ENCODE results near the gene LASP1. TPM values are rescaled to one million over a fixed set of nuclear protein-coding genes. Genes with fewer than 3 reads are reported as not detected.
A peak's percentile ranks its signal among the peaks of the same experiment; 100 is the strongest.
"Not testable (repeated sequence)": the region's sequence is repeated elsewhere in the genome, so short reads cannot be mapped to it uniquely, and the experiment has no call there.

Gene LASP1
- total RNA-seq, 2 donors from 2014 or later, result 297 to 330 TPM

DNA sequence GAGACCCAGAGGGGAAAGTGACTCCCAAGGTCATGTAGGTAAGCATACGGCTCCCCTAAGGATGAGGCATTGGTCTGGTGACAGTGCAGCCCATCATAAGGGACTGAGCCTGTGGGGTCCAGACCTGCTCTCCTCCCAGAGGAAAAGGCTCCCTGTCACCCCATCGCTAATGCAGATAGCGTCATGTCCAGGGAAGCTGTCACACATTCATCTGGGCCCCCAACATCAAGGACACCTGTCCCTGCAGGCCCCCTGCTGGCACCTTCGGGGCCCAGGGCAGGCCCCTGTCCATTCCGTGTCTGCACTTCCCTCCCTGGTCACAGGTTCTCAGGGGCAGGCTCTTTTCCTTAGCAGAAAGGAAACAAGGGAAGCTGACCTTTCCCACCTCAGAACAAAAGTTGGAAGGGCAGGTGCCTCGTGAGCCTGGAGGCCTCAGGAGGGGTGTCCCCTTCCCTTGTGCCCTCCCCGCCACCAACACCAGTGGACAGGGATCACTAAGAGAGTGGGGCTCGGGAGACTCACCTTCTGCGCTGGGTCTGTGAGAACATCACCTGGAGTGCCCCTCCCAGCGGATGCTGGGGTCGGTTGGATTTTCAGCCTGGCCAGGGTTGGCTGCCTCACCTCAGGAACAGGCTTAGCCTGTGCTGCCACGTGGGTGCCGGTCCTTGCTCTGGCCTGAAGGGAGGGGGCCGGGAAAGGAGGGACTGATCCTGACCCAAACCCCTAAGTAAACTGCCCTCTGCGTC is 38.2 kb downstream of the LASP1 start:
- Histone ChIP-seq H3K9ac (ENCODE audit: low read depth in 2 of 2, low read length in 2 of 2) (peak overlapping the region in 1 of 2 donors; percentile 28), H3K36me3 (no peaks in the 10 kb centered on the region), H3K27ac (no peak overlapping the region), H3K27me3 (no peaks in the 10 kb centered on the region), H3K9me3 (no peaks in the 10 kb centered on the region), H3K4me1 (no peaks in the 10 kb centered on the region), H3K4me3 (no peak overlapping the region)
- DNase-seq, result no peak
- TF ChIP-seq, protein P1, sequence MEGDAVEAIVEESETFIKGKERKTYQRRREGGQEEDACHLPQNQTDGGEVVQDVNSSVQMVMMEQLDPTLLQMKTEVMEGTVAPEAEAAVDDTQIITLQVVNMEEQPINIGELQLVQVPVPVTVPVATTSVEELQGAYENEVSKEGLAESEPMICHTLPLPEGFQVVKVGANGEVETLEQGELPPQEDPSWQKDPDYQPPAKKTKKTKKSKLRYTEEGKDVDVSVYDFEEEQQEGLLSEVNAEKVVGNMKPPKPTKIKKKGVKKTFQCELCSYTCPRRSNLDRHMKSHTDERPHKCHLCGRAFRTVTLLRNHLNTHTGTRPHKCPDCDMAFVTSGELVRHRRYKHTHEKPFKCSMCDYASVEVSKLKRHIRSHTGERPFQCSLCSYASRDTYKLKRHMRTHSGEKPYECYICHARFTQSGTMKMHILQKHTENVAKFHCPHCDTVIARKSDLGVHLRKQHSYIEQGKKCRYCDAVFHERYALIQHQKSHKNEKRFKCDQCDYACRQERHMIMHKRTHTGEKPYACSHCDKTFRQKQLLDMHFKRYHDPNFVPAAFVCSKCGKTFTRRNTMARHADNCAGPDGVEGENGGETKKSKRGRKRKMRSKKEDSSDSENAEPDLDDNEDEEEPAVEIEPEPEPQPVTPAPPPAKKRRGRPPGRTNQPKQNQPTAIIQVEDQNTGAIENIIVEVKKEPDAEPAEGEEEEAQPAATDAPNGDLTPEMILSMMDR (IDR thresholded peaks at IDR 0.05), result no peak
- intact Hi-C loops (cut with DNase I), result no loop called here

DNA sequence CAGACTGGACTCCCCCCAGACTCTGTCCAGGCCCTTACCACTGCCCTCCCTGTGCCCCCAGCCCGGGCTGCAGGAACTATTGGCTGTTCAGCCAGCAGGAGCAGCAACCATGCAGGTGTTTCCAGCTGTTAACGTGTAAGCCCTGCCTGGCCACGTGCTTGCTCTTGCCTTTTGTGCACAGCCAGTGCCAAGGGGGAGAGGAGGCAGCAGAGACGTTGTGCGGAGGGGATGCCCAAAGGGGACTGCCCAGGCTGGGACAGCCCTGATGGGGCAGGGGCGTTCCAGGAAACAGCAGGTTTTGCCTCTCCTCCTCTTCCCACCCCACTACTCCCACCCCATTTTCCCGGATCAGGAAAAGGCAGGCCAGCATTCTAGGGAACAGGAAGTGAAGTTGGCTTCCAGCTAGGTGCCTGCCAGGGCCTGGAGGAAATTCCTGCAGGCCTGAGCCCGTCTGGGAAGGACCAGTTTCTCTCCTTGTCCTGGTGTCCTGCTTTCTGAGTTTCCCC is 38.9 kb downstream of the LASP1 start:
- TF ChIP-seq, protein P1 (IDR thresholded peaks at IDR 0.05), result no peak
- DNase-seq, result no peak
- Histone ChIP-seq H3K36me3 (no peaks in the 10 kb centered on the region), H3K27ac (no peak overlapping the region), H3K27me3 (no peaks in the 10 kb centered on the region), H3K4me1 (no peaks in the 10 kb centered on the region), H3K9ac (ENCODE audit: low read depth in 2 of 2, low read length in 2 of 2) (peak overlapping the region; percentile 27 to 28), H3K4me3 (no peak overlapping the region), H3K9me3 (no peaks in the 10 kb centered on the region)
- intact Hi-C loops (cut with DNase I), result no loop called here

- no peaks in the 10 kb centered on the region for H3K9me3 ChIP-seq
- TF ChIP-seq, protein P1 (IDR thresholded peaks at IDR 0.05), result no peak
- H3K4me1 ChIP-seq, result peaks cover 3% of the 10 kb centered on the region
- no peak overlapping the region for H3K27ac ChIP-seq
- DNase-seq, result no peak
- no peak overlapping the region for H3K4me3 ChIP-seq
- H3K9ac ChIP-seq (ENCODE audit: low read depth in 2 of 2, low read length in 2 of 2), result no peak overlapping the region
- intact Hi-C loops (cut with DNase I), result no loop called here
- no peaks in the 10 kb centered on the region for H3K27me3 ChIP-seq
- H3K36me3 ChIP-seq, result peaks cover 8% of the 10 kb centered on the region
Observed at GRCh38 chr17:38910325-38910724, 40.5 kb downstream of the LASP1 start.

- Histone ChIP-seq H3K36me3 (peaks cover 15% of the 10 kb centered on the region), H3K9me3 (no peaks in the 10 kb centered on the region), H3K27ac (no peak overlapping the region), H3K9ac (ENCODE audit: low read depth in 2 of 2, low read length in 2 of 2) (no peak overlapping the region), H3K27me3 (no peaks in the 10 kb centered on the region), H3K4me3 (no peak overlapping the region), H3K4me1 (peaks cover 3% of the 10 kb centered on the region)
- DNase-seq, result no peak
- TF ChIP-seq, protein P1 (IDR thresholded peaks at IDR 0.05), result no peak
- intact Hi-C loops (cut with DNase I), result no loop called here
Observed at GRCh38 chr17:38911081-38911730, 41.3 kb downstream of the LASP1 start.

DNA sequence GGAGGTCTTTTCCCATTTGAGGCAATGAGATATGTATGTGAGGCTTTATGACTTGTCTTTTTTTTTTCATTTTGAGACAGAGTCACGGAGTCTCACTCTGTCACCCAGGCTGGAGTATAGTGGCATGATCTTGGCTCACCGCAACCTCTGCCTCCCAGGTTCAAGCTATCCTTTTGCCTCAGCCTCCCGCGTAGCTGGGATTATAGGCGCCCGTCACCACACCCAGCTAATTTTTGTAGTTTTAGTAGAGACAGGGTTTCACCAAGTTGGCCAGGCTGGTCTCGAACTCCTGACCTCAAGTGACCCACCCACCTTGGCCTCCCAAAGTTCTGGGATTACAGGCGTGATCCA is 41.8 kb downstream of the LASP1 start:
- H3K27me3 ChIP-seq; H3K9me3 ChIP-seq; H3K4me3 ChIP-seq; intact Hi-C loops (cut with DNase I); H3K27ac ChIP-seq; DNase-seq; H3K9ac ChIP-seq (ENCODE audit: low read depth in 2 of 2, low read length in 2 of 2); H3K4me1 ChIP-seq: not testable (repeated sequence)
- H3K36me3 ChIP-seq, result peaks cover 20% of the 10 kb centered on the region

Measured in colonic mucosa (tissue), 4 donors.